HCT116 (cell line): ENCODE results near the gene GNRH2. TPM values are rescaled to one million over a fixed set of nuclear protein-coding genes. Genes with fewer than 3 reads are reported as not detected.

Source experiments
- ATAC-seq: fragments of 200-7000 bp; cut with Tn5 transposase; 2 replicates; pipeline ENCODE4 v1.9.1; 2020; ENCODE audit warnings: mild to moderate bottlenecking, moderate library complexity
- BruUV-seq: library from RNA; stranded (reverse); fragments of 400-500 nt; replicated peaks from 2 replicates; lab custom pipeline; 2021; lab: Mats Ljungman, UMichigan
- CTCF ChIA-PET: fragments of 300-600 bp; sonication (Branson Sonifier 250); formaldehyde crosslinking; loops from one replicate; lab custom pipeline; 2021; ENCODE audit warnings: antibody characterized with exemption; lab: Charles Lee
- POLR2A ChIA-PET: fragments of 300-600, 350-600 bp; sonication (Branson Sonifier 250); formaldehyde crosslinking; loops from one replicate; lab custom pipeline; 2021; ENCODE audit warnings: antibody characterized with exemption; lab: Charles Lee
- RAD21 ChIA-PET, 2 experiments: fragments of 300-600 bp; sonication (Branson Sonifier 250); formaldehyde crosslinking; loops; one replicate each; lab custom pipeline; 2023; ENCODE audit warnings: low total read pairs in 2 of 2; ENCODE audit not compliant: uncharacterized antibody in 2 of 2, unreplicated experiment in 2 of 2, low non-redundant PET in 1 of 2; lab: Charles Lee
- DNase-seq: peaks from one replicate; pipeline ENCODE4 v3.0.0-alpha.2; 2010; ENCODE audit warnings: low read depth, low spot score
- H2AFZ ChIP-seq: fragments of 200-600 bp; shearing (Covaris generic), sonication (generic); 2 replicates; pipeline ENCODE4 v1.6.1; 2017; ENCODE audit warnings: low read depth, mixed run types, mixed read lengths, antibody characterized with exemption, low read length; ENCODE audit not compliant: poor library complexity, severe bottlenecking
- H3K27ac ChIP-seq: 2 replicates; pipeline ENCODE4 v1.5.1; 2012; ENCODE audit warnings: low read depth, low read length
- H3K27me3 ChIP-seq: fragments of 200-600 bp; sonication (generic); 2 replicates; pipeline ENCODE4 v1.6.1; 2016; ENCODE audit warnings: mixed run types, low read length, mixed read lengths; ENCODE audit not compliant: insufficient read depth
- H3K36me3 ChIP-seq, 2 experiments: fragments of 200-500 bp in 1 of 2; fragments of 200-600 bp in 1 of 2; sonication (Bioruptor generic) in 1 of 2; sonication (generic) in 1 of 2; 2 replicates each; pipeline versions ENCODE4 v1.5.1 to v1.6.1; 2014 to 2016; ENCODE audit warnings: low read length in 2 of 2, inconsistent platforms in 1 of 2, mixed read lengths in 1 of 2, mixed run types in 1 of 2; ENCODE audit not compliant: insufficient read depth in 2 of 2, control insufficient read depth in 1 of 2
- H3K4me1 ChIP-seq, 2 experiments: fragments of 200-600 bp in 1 of 2; sonication (generic) in 1 of 2; 2 replicates each; pipeline versions ENCODE4 v1.5.1 to v1.6.1; 2012 to 2017; ENCODE audit warnings: low read length in 2 of 2, inconsistent platforms in 1 of 2, mild to moderate bottlenecking in 1 of 2, mixed read lengths in 1 of 2, mixed run types in 1 of 2, moderate library complexity in 1 of 2; ENCODE audit not compliant: insufficient read depth in 2 of 2, control insufficient read depth in 1 of 2
- H3K4me2 ChIP-seq: fragments of 200-600 bp; sonication (generic); 2 replicates; pipeline ENCODE4 v1.6.1; 2017; ENCODE audit warnings: mixed run types, low read length, mixed read lengths
- H3K4me3 ChIP-seq, 2 experiments: fragments of 200-600 bp in 1 of 2; sonication (generic) in 1 of 2; replicated peaks in 1 of 2; 2 replicates each; pipeline ENCODE4 v1.5.1; 2011 to 2016; ENCODE audit warnings: low read length in 2 of 2, control low read depth in 1 of 2, low read depth in 1 of 2, mild to moderate bottlenecking in 1 of 2, mixed read lengths in 1 of 2, mixed run types in 1 of 2
- H3K79me2 ChIP-seq: fragments of 200-600 bp; sonication (generic); 2 replicates; pipeline ENCODE4 v1.6.1; 2017; ENCODE audit warnings: mild to moderate bottlenecking, mixed run types, low read length, moderate library complexity, mixed read lengths; ENCODE audit not compliant: insufficient read depth
- H3K9ac ChIP-seq: fragments of 200-600 bp; sonication (generic); 2 replicates; pipeline ENCODE4 v1.6.1; 2016; ENCODE audit warnings: low read length, mixed read lengths
- H3K9me2 ChIP-seq: fragments of 200-600 bp; sonication (generic), shearing (Covaris generic); 2 replicates; pipeline ENCODE4 v1.6.1; 2017; ENCODE audit warnings: mixed run types, mild to moderate bottlenecking, moderate library complexity; ENCODE audit not compliant: insufficient read depth
- H3K9me3 ChIP-seq, 2 experiments: fragments of 200-500 bp in 1 of 2; fragments of 200-600 bp in 1 of 2; sonication (Bioruptor generic) in 1 of 2; sonication (generic) in 1 of 2; 2 replicates each; pipeline ENCODE4 v1.6.1; 2014 to 2017; ENCODE audit warnings: low read length in 2 of 2, mixed read lengths in 2 of 2, inconsistent platforms in 1 of 2, low read depth in 1 of 2, mild to moderate bottlenecking in 1 of 2, mixed run types in 1 of 2, moderate library complexity in 1 of 2; ENCODE audit not compliant: control insufficient read depth in 1 of 2, insufficient read depth in 1 of 2
- H4K20me1 ChIP-seq: fragments of 200-600 bp; sonication (generic), shearing (Covaris generic); 2 replicates; pipeline ENCODE4 v1.6.1; 2017; ENCODE audit warnings: mixed run types, mild to moderate bottlenecking, moderate library complexity; ENCODE audit not compliant: insufficient read depth
- CBX3 ChIP-seq: IDR thresholded peaks from 2 replicates; pipeline ENCODE4 v1.6.1; 2012; ENCODE audit warnings: low read depth
- EZH2 ChIP-seq: fragments of 200-600 bp; sonication (generic); IDR thresholded peaks from 2 replicates; pipeline ENCODE4 v1.6.1; 2017; ENCODE audit warnings: antibody characterized with exemption, mixed run types
- JUND ChIP-seq: IDR thresholded peaks from 2 replicates; pipeline ENCODE4 v1.6.1; 2012
- POLR2AphosphoS5 ChIP-seq: IDR thresholded peaks from 2 replicates; pipeline ENCODE4 v1.6.1; 2011; ENCODE audit warnings: mild to moderate bottlenecking, low read depth, low read length, moderate library complexity
- SIN3A ChIP-seq: IDR thresholded peaks from 2 replicates; pipeline ENCODE4 v1.6.1; 2012; ENCODE audit warnings: low read depth
- TCF7L2 ChIP-seq: IDR thresholded peaks from 2 replicates; pipeline ENCODE4 v1.7.0; 2011; ENCODE audit warnings: borderline replicate concordance, inconsistent platforms; ENCODE audit not compliant: insufficient read depth, insufficient read length; ENCODE audit errors: extremely low read depth
- intact Hi-C: fragments of 100-400 bp; cut with micrococcal nuclease; formaldehyde crosslinking; loops from 2 replicates; pipeline ENCODE4 v1.10.0; 2022
- total RNA-seq: library from RNA; stranded (reverse); gene quantifications from one replicate; pipeline ENCODE4 v1.2.1, GENCODE V29; 2021; ENCODE audit not compliant: unreplicated experiment
- TF ChIP-seq, protein P1 (sequence below): IDR thresholded peaks from 2 replicates; pipeline ENCODE4 v1.6.1; 2011; ENCODE audit warnings: mild to moderate bottlenecking, low read length, moderate library complexity; ENCODE audit not compliant: insufficient replicate concordance; ENCODE audit errors: extremely low read depth
- TF ChIP-seq, protein P2 (sequence below): IDR thresholded peaks from 2 replicates; pipeline ENCODE4 v1.6.1; 2012; ENCODE audit warnings: low read depth
- TF ChIP-seq, protein P3 (sequence below): IDR thresholded peaks from 2 replicates; pipeline ENCODE4 v1.6.1; 2012
- TF ChIP-seq, protein P4 (sequence below): IDR thresholded peaks from 2 replicates; pipeline ENCODE4 v1.6.1; 2012

Gene GNRH2
- total RNA-seq, 1 experiment from 2014 or later, result 0.32 TPM

DNA sequence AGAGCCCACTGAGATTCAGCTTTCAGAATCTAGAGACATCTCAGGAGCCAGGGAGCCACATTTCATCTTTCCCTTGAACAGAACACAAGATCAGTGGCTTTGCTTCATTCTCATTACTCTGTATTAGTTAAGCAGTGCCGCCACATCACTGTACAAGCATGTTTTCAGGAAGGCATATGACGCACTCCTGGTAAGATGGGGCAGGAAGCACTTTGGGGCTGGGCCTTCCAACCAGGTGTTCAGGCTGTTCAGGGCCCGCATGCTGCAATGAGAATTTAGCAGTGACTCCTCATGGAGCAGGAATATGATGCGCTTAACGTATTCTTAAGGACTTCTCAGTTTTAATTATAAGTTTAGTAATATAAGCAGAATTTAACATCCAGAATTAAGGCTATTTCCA, 29.7 kb upstream of the GNRH2 start (continued):
- TF ChIP-seq CBX3 (no peak), SIN3A (no peak)

DNA sequence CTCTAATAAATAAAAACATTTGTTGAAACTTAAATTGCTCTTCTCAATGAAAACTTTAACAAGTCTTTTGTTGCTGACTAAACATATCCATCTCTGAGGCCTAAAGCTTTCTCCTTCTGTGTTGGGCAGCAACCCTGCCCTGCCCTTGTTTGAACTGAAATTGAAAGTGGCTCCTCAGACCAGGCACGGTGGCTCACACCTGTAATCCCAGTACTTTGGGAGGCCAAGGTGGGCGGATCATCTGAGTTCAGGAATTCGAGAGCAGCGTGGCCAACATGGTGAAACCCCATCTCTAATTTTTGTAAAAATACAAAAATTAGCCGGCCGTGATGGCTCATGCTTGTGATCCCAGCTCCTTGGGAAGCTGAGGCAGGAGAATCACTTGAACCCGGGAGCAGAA, 29.2 kb upstream of the GNRH2 start:
- TF ChIP-seq, protein P1, sequence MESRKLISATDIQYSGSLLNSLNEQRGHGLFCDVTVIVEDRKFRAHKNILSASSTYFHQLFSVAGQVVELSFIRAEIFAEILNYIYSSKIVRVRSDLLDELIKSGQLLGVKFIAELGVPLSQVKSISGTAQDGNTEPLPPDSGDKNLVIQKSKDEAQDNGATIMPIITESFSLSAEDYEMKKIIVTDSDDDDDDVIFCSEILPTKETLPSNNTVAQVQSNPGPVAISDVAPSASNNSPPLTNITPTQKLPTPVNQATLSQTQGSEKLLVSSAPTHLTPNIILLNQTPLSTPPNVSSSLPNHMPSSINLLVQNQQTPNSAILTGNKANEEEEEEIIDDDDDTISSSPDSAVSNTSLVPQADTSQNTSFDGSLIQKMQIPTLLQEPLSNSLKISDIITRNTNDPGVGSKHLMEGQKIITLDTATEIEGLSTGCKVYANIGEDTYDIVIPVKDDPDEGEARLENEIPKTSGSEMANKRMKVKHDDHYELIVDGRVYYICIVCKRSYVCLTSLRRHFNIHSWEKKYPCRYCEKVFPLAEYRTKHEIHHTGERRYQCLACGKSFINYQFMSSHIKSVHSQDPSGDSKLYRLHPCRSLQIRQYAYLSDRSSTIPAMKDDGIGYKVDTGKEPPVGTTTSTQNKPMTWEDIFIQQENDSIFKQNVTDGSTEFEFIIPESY, result no peak
- no peak for TF ChIP-seq POLR2AphosphoS5
- TF ChIP-seq, protein P2, sequence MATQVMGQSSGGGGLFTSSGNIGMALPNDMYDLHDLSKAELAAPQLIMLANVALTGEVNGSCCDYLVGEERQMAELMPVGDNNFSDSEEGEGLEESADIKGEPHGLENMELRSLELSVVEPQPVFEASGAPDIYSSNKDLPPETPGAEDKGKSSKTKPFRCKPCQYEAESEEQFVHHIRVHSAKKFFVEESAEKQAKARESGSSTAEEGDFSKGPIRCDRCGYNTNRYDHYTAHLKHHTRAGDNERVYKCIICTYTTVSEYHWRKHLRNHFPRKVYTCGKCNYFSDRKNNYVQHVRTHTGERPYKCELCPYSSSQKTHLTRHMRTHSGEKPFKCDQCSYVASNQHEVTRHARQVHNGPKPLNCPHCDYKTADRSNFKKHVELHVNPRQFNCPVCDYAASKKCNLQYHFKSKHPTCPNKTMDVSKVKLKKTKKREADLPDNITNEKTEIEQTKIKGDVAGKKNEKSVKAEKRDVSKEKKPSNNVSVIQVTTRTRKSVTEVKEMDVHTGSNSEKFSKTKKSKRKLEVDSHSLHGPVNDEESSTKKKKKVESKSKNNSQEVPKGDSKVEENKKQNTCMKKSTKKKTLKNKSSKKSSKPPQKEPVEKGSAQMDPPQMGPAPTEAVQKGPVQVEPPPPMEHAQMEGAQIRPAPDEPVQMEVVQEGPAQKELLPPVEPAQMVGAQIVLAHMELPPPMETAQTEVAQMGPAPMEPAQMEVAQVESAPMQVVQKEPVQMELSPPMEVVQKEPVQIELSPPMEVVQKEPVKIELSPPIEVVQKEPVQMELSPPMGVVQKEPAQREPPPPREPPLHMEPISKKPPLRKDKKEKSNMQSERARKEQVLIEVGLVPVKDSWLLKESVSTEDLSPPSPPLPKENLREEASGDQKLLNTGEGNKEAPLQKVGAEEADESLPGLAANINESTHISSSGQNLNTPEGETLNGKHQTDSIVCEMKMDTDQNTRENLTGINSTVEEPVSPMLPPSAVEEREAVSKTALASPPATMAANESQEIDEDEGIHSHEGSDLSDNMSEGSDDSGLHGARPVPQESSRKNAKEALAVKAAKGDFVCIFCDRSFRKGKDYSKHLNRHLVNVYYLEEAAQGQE, result no peak
- TF ChIP-seq EZH2, result no peak
- TF ChIP-seq JUND, result no peak
- TF ChIP-seq TCF7L2, result no peak
- TF ChIP-seq, protein P3, sequence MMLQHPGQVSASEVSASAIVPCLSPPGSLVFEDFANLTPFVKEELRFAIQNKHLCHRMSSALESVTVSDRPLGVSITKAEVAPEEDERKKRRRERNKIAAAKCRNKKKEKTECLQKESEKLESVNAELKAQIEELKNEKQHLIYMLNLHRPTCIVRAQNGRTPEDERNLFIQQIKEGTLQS, result no peak
- TF ChIP-seq CBX3, result no peak
- TF ChIP-seq, protein P4, sequence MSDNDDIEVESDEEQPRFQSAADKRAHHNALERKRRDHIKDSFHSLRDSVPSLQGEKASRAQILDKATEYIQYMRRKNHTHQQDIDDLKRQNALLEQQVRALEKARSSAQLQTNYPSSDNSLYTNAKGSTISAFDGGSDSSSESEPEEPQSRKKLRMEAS, result no peak
- TF ChIP-seq, all 23 proteins: peak for 0
- DNase-seq (no peak), ATAC-seq (no peak)
- Histone ChIP-seq H3K9me3 (no peaks in the 10 kb centered on the region), H3K4me1 (peaks cover 6 to 10% of the 10 kb centered on the region in 2 experiments), H4K20me1 (no peaks in the 10 kb centered on the region), H3K79me2 (no peaks in the 10 kb centered on the region), H3K27me3 (no peaks in the 10 kb centered on the region), H3K27ac (no peak overlapping the region), H3K4me3 (no peak overlapping the region), H3K36me3 (peaks cover 2 to 5% of the 10 kb centered on the region in 2 experiments; a peak in 3 of 4 replicates), H3K9ac (no peak overlapping the region), H3K9me2 (no peaks in the 10 kb centered on the region), H2AFZ (no peak overlapping the region), H3K4me2 (no peak overlapping the region)
- POLR2A ChIA-PET, result no interaction called here
- RAD21 ChIA-PET, result no interaction called here
- BruUV-seq, result no TSS peak
- intact Hi-C loops, result no loop called here
- CTCF ChIA-PET, result no interaction called here
